IPS-NIHi7 (cell line): ENCODE measurements around the gene ACTMAP.
"Not testable (repeated sequence)": the region's sequence is repeated elsewhere in the genome, so short reads cannot be mapped to it uniquely, and the experiment has no call there.

Experiments used
- DNase-seq: peaks from one replicate; pipeline ENCODE4 v3.0.0; 2012; ENCODE audit warnings: mixed read lengths; ENCODE audit errors: extremely low spot score

Gene ACTMAP

GRCh38 chr19:40743926-40744325 is 6.4 kb downstream of the ACTMAP start:
- DNase-seq = no peak

DNA sequence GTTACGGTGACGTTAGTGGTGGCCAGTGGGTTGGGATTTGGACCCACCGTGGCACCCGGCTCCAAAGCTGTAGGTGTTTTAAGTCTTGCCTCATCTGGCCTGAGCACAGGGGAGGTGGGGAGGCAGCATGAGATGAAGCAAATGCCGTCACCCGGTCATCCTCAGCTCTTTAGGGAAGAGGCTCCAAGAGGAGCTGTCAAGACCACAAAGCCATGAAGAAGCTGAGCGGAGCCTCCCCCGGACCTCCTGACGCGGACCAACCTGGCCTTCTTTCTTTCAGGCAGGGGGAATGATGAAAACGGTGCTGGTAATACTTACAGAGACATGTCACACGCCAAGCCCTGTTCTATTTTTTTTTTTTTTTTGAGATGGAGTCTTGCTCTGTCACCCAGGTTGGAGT is 7.4 kb downstream of the ACTMAP start:
- DNase-seq = no peak

DNA sequence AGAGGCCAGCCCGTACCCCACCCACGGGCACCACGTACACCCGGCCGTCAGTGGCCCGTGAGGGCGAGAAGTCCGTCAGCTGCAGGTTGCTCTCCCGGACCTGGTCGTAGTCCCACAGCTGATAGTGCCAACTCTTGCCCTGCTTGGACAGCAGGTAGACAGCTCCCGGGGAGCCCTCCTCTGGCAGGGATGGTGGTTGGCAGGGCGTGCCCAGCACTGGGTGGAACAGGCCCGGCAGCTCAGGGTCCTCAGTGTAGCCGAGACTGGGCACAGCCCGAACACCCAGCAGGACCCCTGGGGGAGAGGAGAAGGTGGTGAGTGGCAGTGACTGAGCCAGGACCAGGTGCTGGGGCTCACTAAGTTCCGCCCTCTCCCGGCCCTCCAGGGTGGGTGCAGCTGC is 7.8 kb downstream of the ACTMAP start:
- DNase-seq = no peak

- no peak for DNase-seq
Observed at GRCh38 chr19:40741527-40742390, 8.5 kb downstream of the ACTMAP start.

GRCh38 chr19:40740747-40741146 is 9.5 kb downstream of the ACTMAP start:
- DNase-seq = no peak

DNA sequence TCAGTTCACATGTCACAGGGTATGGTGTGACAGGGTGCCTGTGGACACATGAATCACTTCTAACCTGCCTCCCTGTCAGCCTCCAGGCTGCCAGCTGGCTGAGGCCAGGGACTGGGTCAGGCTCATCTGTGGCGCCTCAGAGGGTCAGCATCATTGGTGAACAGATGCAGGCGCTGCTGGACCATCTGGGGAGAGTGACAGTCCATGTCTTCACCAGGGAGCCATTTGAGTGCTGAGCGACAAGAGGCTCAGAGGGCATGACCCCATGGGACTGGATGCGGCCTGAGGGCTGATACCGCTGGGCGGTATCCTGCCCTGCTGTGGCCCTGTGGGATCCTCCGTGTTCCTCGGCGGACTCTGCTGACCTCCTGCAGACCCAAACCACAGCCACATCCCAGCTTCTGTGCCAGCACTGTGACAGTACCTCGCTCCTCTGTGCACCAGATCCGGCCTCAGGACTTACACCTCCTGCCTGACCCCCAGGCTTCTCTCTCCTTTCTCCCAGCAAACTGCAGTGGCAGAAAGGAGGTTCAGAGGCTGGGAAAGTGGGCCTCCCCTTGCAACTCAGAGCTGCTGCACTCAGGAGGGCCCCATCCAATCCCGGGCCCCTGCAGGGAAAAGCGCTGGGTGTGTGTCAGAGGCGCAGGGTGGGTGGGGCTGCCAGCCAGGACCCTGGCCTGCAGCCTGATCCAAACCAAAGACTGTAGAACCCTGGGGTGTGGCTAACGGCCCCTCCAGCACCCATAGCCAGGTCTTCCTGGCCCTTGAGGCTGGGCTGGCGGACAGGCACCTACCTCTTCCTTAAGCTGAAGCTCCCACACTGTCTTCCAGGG is 10.2 kb downstream of the ACTMAP start:
- DNase-seq = no peak

- no peak for DNase-seq
Observed at GRCh38 chr19:40739030-40739839, 11.0 kb downstream of the ACTMAP start.

- no peak for DNase-seq
Observed at GRCh38 chr19:40737102-40737644, 13.1 kb downstream of the ACTMAP start.

DNA sequence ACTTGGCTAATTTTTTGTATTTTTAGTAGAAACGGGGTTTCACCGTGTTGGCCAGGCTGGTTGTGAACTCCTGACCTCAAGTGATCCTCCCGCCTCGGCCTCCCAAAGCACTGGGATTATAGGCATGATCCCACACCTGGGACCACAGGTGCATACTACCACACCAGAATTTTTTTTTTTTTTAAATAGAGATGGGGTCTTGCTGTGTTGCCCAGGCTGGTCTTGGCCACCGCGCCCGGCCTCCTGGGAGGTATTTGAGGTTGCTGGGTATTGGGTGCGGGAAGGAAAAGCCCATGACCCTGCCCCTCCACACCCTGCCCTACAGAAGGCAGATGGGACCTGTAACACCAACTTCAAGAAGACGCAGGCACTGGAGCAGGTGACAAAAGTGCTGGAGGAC is 13.6 kb downstream of the ACTMAP start:
- DNase-seq = no peak

- no peak for DNase-seq
Observed at GRCh38 chr19:40735013-40735771, 15.1 kb downstream of the ACTMAP start.

- no peak for DNase-seq
Observed at GRCh38 chr19:40733149-40733548, 17.1 kb downstream of the ACTMAP start.

- DNase-seq = not testable (repeated sequence)
Observed at GRCh38 chr19:40732304-40732703, 18.0 kb downstream of the ACTMAP start.

- DNase-seq = not testable (repeated sequence)
Observed at GRCh38 chr19:40730065-40730464, 20.2 kb downstream of the ACTMAP start.

DNA sequence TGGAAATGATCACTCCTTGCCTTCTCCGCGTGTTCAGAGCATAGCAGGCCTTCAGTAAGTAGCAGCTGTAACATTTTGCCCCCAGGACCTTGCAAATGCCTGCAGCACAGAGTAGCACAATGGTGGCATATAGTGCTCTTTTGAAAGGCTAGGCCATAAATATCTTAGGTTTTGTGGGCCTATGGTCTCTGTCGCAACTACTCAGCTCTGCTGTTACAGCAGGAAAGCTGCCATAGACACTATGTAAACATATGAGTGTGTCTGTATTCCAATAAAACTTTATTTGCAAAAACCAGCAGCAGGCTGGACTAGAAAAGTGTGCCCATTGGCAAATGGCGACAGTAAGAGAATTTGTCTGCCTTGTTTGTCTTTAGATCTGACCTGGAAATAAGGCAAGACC is 24.0 kb downstream of the ACTMAP start:
- no peak for DNase-seq

GRCh38 chr19:40724855-40725254 is 25.4 kb downstream of the ACTMAP start:
- no peak for DNase-seq

DNA sequence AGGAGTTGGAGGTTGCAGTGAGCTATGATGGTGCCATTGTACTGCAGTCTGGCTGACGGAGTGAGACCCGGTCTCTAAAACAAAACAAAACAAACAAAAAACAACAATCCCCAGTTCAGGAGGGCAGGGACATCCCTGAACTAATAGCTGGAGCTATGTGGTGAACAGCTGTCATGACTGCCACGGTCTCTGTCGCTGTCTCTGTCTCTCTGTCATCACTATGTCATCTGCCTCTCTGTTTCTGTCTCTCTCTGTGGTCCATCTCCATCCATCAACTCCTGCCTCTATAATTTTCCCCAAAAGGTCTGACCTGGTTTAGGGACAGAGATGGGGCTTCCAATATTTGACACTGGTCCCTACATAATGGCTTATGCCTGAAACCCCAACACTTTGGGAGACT is 26.0 kb downstream of the ACTMAP start:
- DNase-seq = no peak

- no peak for DNase-seq
Observed at GRCh38 chr19:40723661-40724254, 26.5 kb downstream of the ACTMAP start.

DNA sequence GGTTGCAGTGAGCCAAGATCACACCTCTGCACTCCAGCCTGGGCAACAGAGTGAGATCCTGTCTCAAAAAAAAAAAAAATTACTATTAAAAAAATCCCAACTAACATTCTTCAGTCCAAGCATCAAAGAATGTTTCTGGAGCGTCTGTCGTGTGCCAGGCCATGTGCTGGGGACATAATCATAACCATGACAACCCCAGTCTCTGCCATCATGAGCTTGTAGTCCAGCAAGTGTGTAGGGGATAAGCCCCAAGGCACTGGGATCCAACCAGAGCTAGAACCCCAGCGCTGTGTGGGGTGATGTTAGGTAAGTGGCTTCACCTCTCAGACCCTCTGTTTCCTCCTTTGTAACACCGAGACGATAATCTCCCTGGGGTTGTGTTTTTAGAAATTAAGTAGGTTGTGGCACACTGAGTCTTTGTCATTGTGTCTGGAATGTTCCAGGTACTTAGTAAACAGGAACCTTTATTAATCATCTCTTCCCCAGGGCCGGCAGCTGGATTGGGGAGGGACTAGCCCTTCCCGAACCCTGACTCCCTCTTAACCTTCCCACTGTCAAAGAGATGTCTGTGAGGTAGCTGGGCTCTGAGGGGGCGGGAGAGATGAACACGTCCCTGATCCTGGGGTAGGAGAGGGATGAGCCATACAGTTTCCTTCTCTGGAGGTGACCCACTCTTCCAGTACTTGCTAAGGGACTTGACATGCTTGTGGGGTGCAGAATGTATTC is 28.2 kb downstream of the ACTMAP start:
- DNase-seq = no peak

DNA sequence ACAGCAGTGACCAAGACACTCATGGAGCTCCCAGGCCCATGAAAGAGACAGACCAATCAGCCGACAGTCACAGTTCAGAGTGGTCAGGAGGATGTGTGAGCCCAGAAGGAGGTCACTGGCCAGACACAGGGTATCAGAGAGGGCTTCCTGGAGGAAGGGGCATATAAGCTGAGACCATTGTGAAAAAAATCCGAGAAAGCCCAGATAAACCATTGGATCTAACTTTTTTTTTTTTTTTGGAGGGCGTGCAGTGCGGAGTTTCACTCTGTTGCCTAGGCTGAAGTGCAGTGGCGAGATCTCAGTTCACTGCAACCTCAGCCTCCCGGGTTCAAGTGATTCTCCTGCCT is 29.2 kb downstream of the ACTMAP start:
- DNase-seq = no peak

DNA sequence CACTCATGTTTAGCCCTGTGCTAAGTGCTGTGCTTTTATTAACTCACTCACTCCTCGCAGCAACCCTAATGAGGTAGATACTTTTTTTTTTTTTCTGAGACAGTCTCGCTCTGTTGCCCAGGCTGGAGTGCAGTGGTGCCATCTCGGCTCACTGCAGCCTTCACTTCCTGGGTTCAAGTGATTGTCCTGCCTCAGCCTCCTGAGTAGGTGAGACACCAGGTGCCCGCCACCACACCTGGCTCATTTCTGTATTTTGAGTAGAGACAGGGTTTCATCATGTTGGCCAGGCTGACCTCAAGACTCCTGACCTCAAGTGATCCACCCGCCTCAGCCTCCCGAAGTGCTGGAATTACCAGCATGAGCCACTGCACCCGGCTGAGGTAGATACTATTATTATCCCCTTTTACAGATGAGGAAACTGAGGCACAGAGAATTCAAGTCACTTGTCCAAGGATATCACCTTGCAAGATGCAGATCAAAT is 30.8 kb downstream of the ACTMAP start:
- DNase-seq = no peak
